Esophagus muscularis mucosa (tissue), 4 donors: ENCODE data around the gene CYYR1.

Experiments
- EP300 ChIP-seq: sonication (generic); formaldehyde crosslinking; IDR thresholded peaks from one replicate; pipeline ENCODE4 v1.6.1; 2017; ENCODE audit warnings: antibody characterized with exemption
- POLR2A ChIP-seq: fragments of 450-650 bp; IDR thresholded peaks from one replicate; pipeline ENCODE4 v1.6.1; 2017; ENCODE audit warnings: antibody characterized with exemption, moderate library complexity, mild to moderate bottlenecking, low read depth
- POLR2AphosphoS5 ChIP-seq, 2 donors: sonication (generic); formaldehyde crosslinking; IDR thresholded peaks; one replicate each; pipeline ENCODE4 v1.6.1; 2017; ENCODE audit warnings: antibody characterized with exemption in 2 of 2
- TF ChIP-seq, protein P1 (sequence below), 3 experiments: fragments of 200-600 bp in 2 of 3; fragments of 450-650 bp in 1 of 3; sonication (generic) in 2 of 3; IDR thresholded peaks; one replicate each; pipeline ENCODE4 v1.5.1; 2017 to 2019; ENCODE audit warnings: antibody characterized with exemption in 3 of 3, mild to moderate bottlenecking in 2 of 3, moderate library complexity in 1 of 3

DNA sequence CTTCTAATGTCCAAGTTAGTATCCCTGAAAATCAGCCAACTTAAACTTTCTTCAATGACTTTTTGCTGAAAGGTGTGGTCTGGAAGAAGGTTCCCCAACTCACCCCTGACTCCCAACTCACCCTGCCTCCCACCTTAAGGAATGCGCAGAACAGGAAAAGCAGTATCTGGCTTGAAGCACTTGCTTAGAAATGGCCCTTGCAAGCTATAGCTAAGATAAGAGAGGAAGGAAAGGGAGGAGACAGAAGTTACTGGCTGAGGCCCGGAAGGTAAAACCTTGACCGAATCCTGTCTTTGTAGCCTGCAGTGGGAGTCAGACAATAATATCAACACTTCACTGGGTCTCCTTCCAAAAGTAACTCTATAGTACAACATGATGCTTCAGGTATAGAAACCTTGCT lies 2.9 kb downstream of the CYYR1 start:
- no peak for TF ChIP-seq POLR2A
- TF ChIP-seq, protein P1, sequence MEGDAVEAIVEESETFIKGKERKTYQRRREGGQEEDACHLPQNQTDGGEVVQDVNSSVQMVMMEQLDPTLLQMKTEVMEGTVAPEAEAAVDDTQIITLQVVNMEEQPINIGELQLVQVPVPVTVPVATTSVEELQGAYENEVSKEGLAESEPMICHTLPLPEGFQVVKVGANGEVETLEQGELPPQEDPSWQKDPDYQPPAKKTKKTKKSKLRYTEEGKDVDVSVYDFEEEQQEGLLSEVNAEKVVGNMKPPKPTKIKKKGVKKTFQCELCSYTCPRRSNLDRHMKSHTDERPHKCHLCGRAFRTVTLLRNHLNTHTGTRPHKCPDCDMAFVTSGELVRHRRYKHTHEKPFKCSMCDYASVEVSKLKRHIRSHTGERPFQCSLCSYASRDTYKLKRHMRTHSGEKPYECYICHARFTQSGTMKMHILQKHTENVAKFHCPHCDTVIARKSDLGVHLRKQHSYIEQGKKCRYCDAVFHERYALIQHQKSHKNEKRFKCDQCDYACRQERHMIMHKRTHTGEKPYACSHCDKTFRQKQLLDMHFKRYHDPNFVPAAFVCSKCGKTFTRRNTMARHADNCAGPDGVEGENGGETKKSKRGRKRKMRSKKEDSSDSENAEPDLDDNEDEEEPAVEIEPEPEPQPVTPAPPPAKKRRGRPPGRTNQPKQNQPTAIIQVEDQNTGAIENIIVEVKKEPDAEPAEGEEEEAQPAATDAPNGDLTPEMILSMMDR (IDR thresholded peaks at IDR 0.05): no peak
- peak; percentile 19 to 66 for TF ChIP-seq POLR2AphosphoS5 (IDR thresholded peaks at IDR 0.05)
- no peak for TF ChIP-seq EP300
